A549 (cell line): ENCODE measurements around the gene S100A9. TPM values are rescaled to one million over a fixed set of nuclear protein-coding genes. Genes with fewer than 3 reads are reported as not detected.

Experiments used
- ATAC-seq, 2 experiments: fragments of 200-7000 bp in 1 of 2; fragments of >200 bp in 1 of 2; cut with Nextera tagmentation in 1 of 2; cut with Tn5 transposase in 1 of 2; 3 replicates each; pipeline versions ENCODE4 v1.8.0 to v1.9.1; 2018 to 2020; ENCODE audit warnings: mild to moderate bottlenecking in 1 of 2, moderate library complexity in 1 of 2
- CTCF ChIA-PET: fragments of 300-600 bp; sonication (Branson Sonifier 250); formaldehyde crosslinking; extraction: SDS; loops from one replicate; lab custom pipeline; 2021; ENCODE audit warnings: antibody characterized with exemption, inconsistent platforms; lab: Yijun Ruan, JAX
- POLR2A ChIA-PET: fragments of 350-600 bp; formaldehyde crosslinking; extraction: SDS; loops from one replicate; lab custom pipeline; 2021; ENCODE audit warnings: antibody characterized with exemption, inconsistent platforms; lab: Yijun Ruan, JAX
- DNase-seq, 2 experiments: peaks; one replicate each; pipeline versions ENCODE4 v3.0.0 to v3.0.0-alpha.2; 2011 to 2016; ENCODE audit warnings: low read depth in 1 of 2, low spot score in 1 of 2
- FAIRE-seq: peaks from 2 replicates; lab custom pipeline; 2011; peaks lifted over from hg19 to GRCh38; lab: Jason Lieb, UNC
- H3K27ac ChIP-seq, 2 experiments: fragments of >200 bp; sonication (Bioruptor Twin); formaldehyde crosslinking; 3 replicates each; pipeline ENCODE4 v1.5.1; 2016 to 2017
- H3K4me1 ChIP-seq: fragments of >200 bp; sonication (Bioruptor Twin); formaldehyde crosslinking; 3 replicates; pipeline ENCODE4 v1.6.1; 2016
- H3K4me2 ChIP-seq: fragments of >200 bp; sonication (Bioruptor Twin); formaldehyde crosslinking; 3 replicates; pipeline ENCODE4 v1.6.1; 2016
- H3K4me3 ChIP-seq: fragments of >200 bp; sonication (Bioruptor Twin); formaldehyde crosslinking; 3 replicates; pipeline ENCODE4 v1.5.1; 2016
- H3K9me3 ChIP-seq: fragments of >200 bp; sonication (Bioruptor Twin); formaldehyde crosslinking; 3 replicates; pipeline ENCODE4 v1.6.1; 2016
- BHLHE40 ChIP-seq: IDR thresholded peaks from 2 replicates; pipeline ENCODE4 v1.6.1; 2012; ENCODE audit warnings: low read depth, low read length, inconsistent platforms
- CBX2 ChIP-seq: fragments of 200-600 bp; sonication (generic); IDR thresholded peaks from 2 replicates; pipeline ENCODE4 v1.6.1; 2016; ENCODE audit warnings: low read depth, mild to moderate bottlenecking, borderline replicate concordance
- CTCF ChIP-seq: fragments of >200 bp; sonication (Bioruptor Twin); formaldehyde crosslinking; IDR thresholded peaks from 3 replicates; pipeline ENCODE4 v1.5.1; 2016
- EHF ChIP-seq: fragments of 250-450 bp; sonication (Bioruptor Pico); IDR thresholded peaks from 2 replicates; pipeline ENCODE4 v1.5.0; 2020; ENCODE audit warnings: mild to moderate bottlenecking
- ELK1 ChIP-seq: fragments of 150-350 bp; IDR thresholded peaks from 2 replicates; pipeline ENCODE4 v1.6.1; 2014; ENCODE audit warnings: low read depth, mild to moderate bottlenecking, low read length
- EP300 ChIP-seq, 2 experiments: fragments of >200 bp; sonication (Bioruptor Twin); formaldehyde crosslinking; IDR thresholded peaks; 2 replicates in 1 of 2; 3 replicates in 1 of 2; pipeline ENCODE4 v1.6.1; 2016 to 2017
- FOSB ChIP-seq: fragments of 250-450 bp; sonication (Bioruptor Pico); IDR thresholded peaks from 2 replicates; pipeline ENCODE4 v1.5.0; 2020; ENCODE audit warnings: mild to moderate bottlenecking, moderate library complexity
- GATA3 ChIP-seq: IDR thresholded peaks from 2 replicates; pipeline ENCODE4 v1.6.1; 2012; ENCODE audit warnings: borderline replicate concordance
- HES2 ChIP-seq: fragments of >200 bp; sonication (Bioruptor Twin); formaldehyde crosslinking; IDR thresholded peaks from 2 replicates; pipeline ENCODE4 v1.6.1; 2016
- HEYL ChIP-seq: fragments of 250-450 bp; sonication (Bioruptor Pico); IDR thresholded peaks from 2 replicates; pipeline ENCODE4 v1.8.0; 2021; ENCODE audit warnings: mild to moderate bottlenecking, moderate library complexity
- HOXA7 ChIP-seq: fragments of 250-450 bp; sonication (Bioruptor Pico); IDR thresholded peaks from 2 replicates; pipeline ENCODE4 v1.5.0; 2020; ENCODE audit warnings: mild to moderate bottlenecking, moderate library complexity
- JUNB ChIP-seq: fragments of >200 bp; sonication (Bioruptor Twin); formaldehyde crosslinking; IDR thresholded peaks from 2 replicates; pipeline ENCODE4 v1.6.1; 2016
- KDM1A ChIP-seq: fragments of 200-600 bp; sonication (generic); IDR thresholded peaks from 2 replicates; pipeline ENCODE4 v1.6.1; 2016; ENCODE audit warnings: low read depth, mild to moderate bottlenecking
- KDM5A ChIP-seq: fragments of 200-600 bp; sonication (generic); IDR thresholded peaks from 2 replicates; pipeline ENCODE4 v1.6.1; 2016; ENCODE audit warnings: antibody characterized with exemption, mild to moderate bottlenecking
- MAFK ChIP-seq: fragments of 450-650 bp; IDR thresholded peaks from 2 replicates; pipeline ENCODE4 v1.6.1; 2014; ENCODE audit not compliant: partially characterized antibody
- MYC ChIP-seq: IDR thresholded peaks from 2 replicates; pipeline ENCODE4 v1.6.1; 2012; ENCODE audit warnings: mild to moderate bottlenecking, inconsistent platforms, low read length, improper control_type of control experiment, borderline replicate concordance
- PBX3 ChIP-seq: IDR thresholded peaks from 2 replicates; pipeline ENCODE4 v1.6.1; 2012
- PHF8 ChIP-seq: fragments of 200-600 bp; sonication (generic); IDR thresholded peaks from 2 replicates; pipeline ENCODE4 v1.6.1; 2016; ENCODE audit warnings: low read depth, mild to moderate bottlenecking, antibody characterized with exemption, moderate library complexity, borderline replicate concordance
- POLR2A ChIP-seq: IDR thresholded peaks from 2 replicates; pipeline ENCODE4 v1.6.1; 2012; ENCODE audit warnings: mild to moderate bottlenecking, low read length
- REST ChIP-seq: fragments of 200-600 bp; sonication (generic); IDR thresholded peaks from 2 replicates; pipeline ENCODE4 v1.6.1; 2016; ENCODE audit warnings: antibody characterized with exemption, mild to moderate bottlenecking, moderate library complexity
- SMC3 ChIP-seq: fragments of >200 bp; sonication (Bioruptor Twin); formaldehyde crosslinking; IDR thresholded peaks from 3 replicates; pipeline ENCODE4 v1.6.1; 2018; ENCODE audit warnings: inconsistent platforms
- USF2 ChIP-seq: fragments of 450-650 bp; IDR thresholded peaks from 2 replicates; pipeline ENCODE4 v1.6.1; 2014; ENCODE audit warnings: antibody characterized with exemption
- ZNF302 ChIP-seq: fragments of 250-450 bp; sonication (Bioruptor Pico); IDR thresholded peaks from 2 replicates; pipeline ENCODE4 v1.9.0; 2021; ENCODE audit warnings: inconsistent platforms, mild to moderate bottlenecking, moderate library complexity
- WGBS: methylation state at CpG from one replicate; pipeline ENCODE4 v1.1.6; 2017; ENCODE audit errors: missing lambda C conversion rate; 5-methylcytosine and 5-hydroxymethylcytosine counted together
- polyA plus RNA-seq, 4 experiments: library from polyadenylated mRNA; depleted of rRNA in 3 of 4; stranded (reverse); fragments of >200 nt; fragmentation: RNase III in 1 of 4; extraction: RNeasy Plus Mini Kit Qiagen cat#74134 plus additional on column Dnase treatment in 1 of 4; gene quantifications; 2 replicates in 3 of 4; 3 replicates in 1 of 4; pipeline ENCODE4 v1.2.3, GENCODE V29; 2011 to 2017

The S100A9 gene
- polyA plus RNA-seq, 2 of the 4 experiments (the other 2 are of a cell fraction): 0.90 to 3.1 TPM

- TF ChIP-seq HOXA7 (CRISPR knock-in tag) (no peak), SMC3 (no peak)
Observed at GRCh38 chr1:153401461-153401860, 43.8 kb downstream of the S100A9 start (continued).

- CTCF ChIA-PET: interaction anchor here (2.3 to 3.8 kb wide), 2 partner anchors 49 to 93 kb away, joined by 14 to 15 read pairs; no protein-coding TSS in a partner anchor
- H3K4me2 ChIP-seq: no peak overlapping the region
- POLR2A ChIA-PET: no interaction called here
- no peak overlapping the region for H3K27ac ChIP-seq
- TF ChIP-seq CTCF (no peak), PHF8 (no peak), HES2 (no peak), EP300 (IDR thresholded peaks at IDR 0.05) (no peak), ELK1 (no peak), MAFK (no peak), BHLHE40 (no peak), MYC (no peak), KDM1A (no peak), EHF (no peak), PBX3 (no peak), POLR2A (no peak), HEYL (CRISPR knock-in tag) (no peak), KDM5A (no peak), FOSB (CRISPR knock-in tag) (no peak)
- ATAC-seq (no peak), FAIRE-seq (no peak), DNase-seq (no peak)
- 2% methylated on average over 2 of the region's 2 CpGs for WGBS
- H3K4me3 ChIP-seq: no peak overlapping the region
- no peaks in the 10 kb centered on the region for H3K4me1 ChIP-seq
- H3K9me3 ChIP-seq: 0 out of 3 replicates have a peak, but pooled peaks cover 4% of the 10 kb centered on the region
Observed at GRCh38 chr1:153402226-153402625, 44.6 kb downstream of the S100A9 start.

- 38% methylated on average over 11 of the region's 11 CpGs for WGBS
- FAIRE-seq (no peak), ATAC-seq (no peak), DNase-seq (no peak)
- Histone ChIP-seq H3K27ac (no peak overlapping the region), H3K4me2 (no peak overlapping the region), H3K4me1 (no peaks in the 10 kb centered on the region), H3K4me3 (no peak overlapping the region), H3K9me3 (0 out of 3 replicates have a peak, but pooled peaks cover 6% of the 10 kb centered on the region)
- TF ChIP-seq BHLHE40: no peak
- no peak for TF ChIP-seq ZNF302 (CRISPR knock-in tag)
- no peak for TF ChIP-seq CBX2
- TF ChIP-seq GATA3: no peak
- no peak for TF ChIP-seq EHF
- TF ChIP-seq REST: no peak
- no peak for TF ChIP-seq JUNB
- no peak for TF ChIP-seq HES2
- TF ChIP-seq USF2: no peak
- TF ChIP-seq HOXA7 (CRISPR knock-in tag): no peak
- TF ChIP-seq HEYL (CRISPR knock-in tag): no peak
- POLR2A ChIA-PET: no interaction called here
- CTCF ChIA-PET: interaction anchor here (0.6 to 3.8 kb wide), 5 partner anchors 51 to 95 kb away, joined by 3 to 15 read pairs (median 4); partner anchors contain the start of gene PGLYRP4
Observed at GRCh38 chr1:153403421-153404085, 45.9 kb downstream of the S100A9 start.
